ENCODE measurements around the gene ST7. TPM values are rescaled to one million over a fixed set of nuclear protein-coding genes. Genes with fewer than 3 reads are reported as not detected.
"Not testable (repeated sequence)": the region's sequence is repeated elsewhere in the genome, so short reads cannot be mapped to it uniquely, and the experiment has no call there.

Gene ST7
- total RNA-seq, 2 experiments from 2014 or later, result 4.6 to 5.6 TPM

DNA sequence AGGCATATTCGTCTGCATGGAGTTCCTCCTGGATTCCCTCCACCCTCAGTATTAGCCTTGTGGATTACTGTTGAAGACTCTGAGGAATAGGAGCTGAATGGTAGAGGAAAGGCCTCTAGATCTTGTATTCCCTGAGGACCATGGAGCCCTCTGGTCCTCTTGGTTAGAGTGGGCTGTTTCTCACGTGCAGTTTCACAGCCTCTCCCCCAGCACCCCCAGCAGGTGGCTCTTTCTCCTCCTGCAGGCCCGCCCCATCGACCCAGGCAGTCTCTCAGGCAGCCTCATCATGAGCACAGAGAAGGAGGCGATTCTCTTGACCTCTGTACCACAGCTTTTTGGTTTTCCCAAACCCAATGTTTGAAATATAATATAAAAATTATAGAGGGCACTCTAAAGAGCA, 267.5 kb downstream of the ST7 start:
- Mint-ChIP-seq H3K36me3 (no peaks in the 10 kb centered on the region), H3K4me1 (no peaks in the 10 kb centered on the region), H3K9me3 (no peaks in the 10 kb centered on the region), H3K27ac (no peak overlapping the region), H3K27me3 (no peaks in the 10 kb centered on the region), H3K4me3 (no peak overlapping the region)
- DNase-seq (no peak), ATAC-seq (ENCODE audit: low read depth) (no peak)
- POLR2A ChIA-PET, result no interaction called here

DNA sequence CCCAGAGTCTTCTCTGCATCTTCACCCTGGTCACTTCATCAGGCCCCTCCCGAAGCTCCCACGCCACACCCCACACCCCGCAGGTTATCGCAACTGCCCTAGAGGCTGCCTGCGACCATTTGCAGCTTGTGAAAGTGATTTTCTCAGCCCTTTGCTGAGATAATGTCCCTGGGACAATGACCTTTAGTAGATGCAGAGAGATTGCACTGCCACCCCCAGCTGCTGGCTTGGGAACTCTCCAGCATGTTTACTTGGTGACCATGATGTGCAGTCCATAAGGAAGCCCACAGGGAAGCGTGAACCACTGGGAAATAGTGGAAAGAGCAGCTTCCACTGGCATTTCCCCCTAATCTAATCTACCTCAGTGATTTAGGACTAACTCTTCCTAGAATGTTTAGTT, 272.2 kb downstream of the ST7 start:
- ATAC-seq (ENCODE audit: low read depth) (no peak), DNase-seq (no peak)
- no peaks in the 10 kb centered on the region for H3K36me3 Mint-ChIP-seq
- H3K27me3 Mint-ChIP-seq, result no peaks in the 10 kb centered on the region
- no peak overlapping the region for H3K4me3 Mint-ChIP-seq
- H3K4me1 Mint-ChIP-seq, result no peaks in the 10 kb centered on the region
- H3K27ac Mint-ChIP-seq, result no peak overlapping the region
- H3K9me3 Mint-ChIP-seq, result no peaks in the 10 kb centered on the region
- POLR2A ChIA-PET, result no interaction called here

DNA sequence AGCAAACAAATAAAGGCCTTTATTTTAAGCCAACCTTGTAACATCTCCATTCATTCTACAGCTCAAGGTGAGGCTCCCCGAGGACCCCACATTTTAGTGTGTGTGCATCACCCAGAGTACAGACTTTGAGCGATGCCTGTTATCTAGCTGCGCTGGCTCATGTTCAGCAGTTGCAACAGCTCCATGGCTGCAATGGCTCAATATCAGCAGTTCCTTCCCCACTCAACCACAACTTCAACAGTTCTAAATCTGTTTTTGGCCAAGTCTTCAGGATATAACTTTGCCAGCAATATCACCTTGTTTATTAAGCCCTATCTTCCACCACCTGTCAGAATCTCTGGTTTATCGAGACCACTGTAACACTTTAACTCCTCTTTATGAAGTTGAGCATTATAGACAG, 273.8 kb downstream of the ST7 start:
- ATAC-seq (ENCODE audit: low read depth), result no peak
- no peak for DNase-seq
- no peak overlapping the region for H3K27ac Mint-ChIP-seq
- POLR2A ChIA-PET, result no interaction called here
- no peaks in the 10 kb centered on the region for H3K36me3 Mint-ChIP-seq
- peaks cover 3% of the 10 kb centered on the region for H3K9me3 Mint-ChIP-seq
- no peaks in the 10 kb centered on the region for H3K4me1 Mint-ChIP-seq
- H3K27me3 Mint-ChIP-seq, result no peaks in the 10 kb centered on the region
- no peak overlapping the region for H3K4me3 Mint-ChIP-seq

DNA sequence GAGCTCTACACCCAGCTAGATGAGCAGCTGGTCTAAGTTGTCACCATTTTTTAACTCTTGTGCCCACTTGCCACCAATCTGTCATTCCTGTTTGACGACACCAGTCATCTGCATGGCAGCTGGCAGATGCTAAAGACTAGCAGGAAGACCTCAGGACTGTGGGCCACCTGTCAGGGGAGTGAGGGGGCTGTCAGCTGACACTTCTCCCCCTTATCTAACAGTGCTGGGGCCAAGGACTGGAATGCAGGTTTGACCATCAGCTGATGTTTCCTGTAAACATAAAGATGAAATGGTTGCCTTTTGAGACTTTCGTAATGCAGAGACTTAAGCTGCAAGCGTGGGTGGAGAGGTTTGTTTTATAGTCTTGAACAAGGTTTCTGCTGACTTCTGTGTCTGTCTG, 276.0 kb downstream of the ST7 start:
- POLR2A ChIA-PET, result no interaction called here
- Mint-ChIP-seq H3K9me3 (peaks cover 6% of the 10 kb centered on the region), H3K4me1 (no peaks in the 10 kb centered on the region), H3K36me3 (no peaks in the 10 kb centered on the region), H3K27ac (no peak overlapping the region), H3K27me3 (peaks cover 3% of the 10 kb centered on the region), H3K4me3 (no peak overlapping the region)
- ATAC-seq (ENCODE audit: low read depth) (no peak), DNase-seq (no peak)

DNA sequence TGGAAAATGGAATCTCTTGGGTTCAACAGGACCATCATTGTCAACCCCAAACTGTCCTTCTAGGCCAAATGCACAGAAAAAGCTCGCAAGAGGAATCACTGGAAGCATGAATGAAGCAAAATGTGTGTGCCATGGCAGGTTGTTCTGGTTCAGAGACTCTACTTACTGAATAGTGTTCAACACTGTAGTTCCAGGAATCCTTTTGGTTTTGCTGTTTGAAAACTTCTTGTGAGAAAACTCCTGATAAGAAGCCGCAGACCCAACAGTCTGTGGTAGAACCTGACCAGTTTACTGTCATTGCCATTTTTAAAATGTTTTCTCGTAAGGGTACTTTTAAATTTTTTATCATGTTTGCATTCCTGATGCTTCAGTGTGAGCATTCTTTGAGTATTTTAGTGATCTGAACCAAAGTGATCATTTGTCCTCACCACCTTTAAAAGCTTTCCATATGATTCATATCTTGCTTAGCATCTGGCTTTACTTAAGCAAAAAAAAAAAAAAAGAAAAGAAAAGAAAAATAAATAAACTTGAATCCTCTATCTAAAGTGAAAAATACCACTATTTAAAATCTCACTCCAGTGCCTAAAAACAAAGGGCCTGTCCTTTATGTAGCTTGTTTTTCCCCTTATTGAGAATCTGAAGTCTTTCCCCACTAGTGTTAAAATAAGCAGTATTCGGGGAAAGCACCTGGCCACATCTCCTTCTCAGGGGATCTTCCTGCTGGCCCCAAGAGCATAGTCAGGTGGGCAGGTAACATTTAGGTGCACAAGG, 277.2 kb downstream of the ST7 start:
- H3K9me3 Mint-ChIP-seq, result peaks cover 9% of the 10 kb centered on the region
- no peak overlapping the region for H3K4me3 Mint-ChIP-seq
- POLR2A ChIA-PET, result no interaction called here
- H3K36me3 Mint-ChIP-seq, result no peaks in the 10 kb centered on the region
- H3K27me3 Mint-ChIP-seq, result peaks cover 3% of the 10 kb centered on the region
- no peak for DNase-seq
- no peak for ATAC-seq (ENCODE audit: low read depth)
- no peaks in the 10 kb centered on the region for H3K4me1 Mint-ChIP-seq
- H3K27ac Mint-ChIP-seq, result no peak overlapping the region

DNA sequence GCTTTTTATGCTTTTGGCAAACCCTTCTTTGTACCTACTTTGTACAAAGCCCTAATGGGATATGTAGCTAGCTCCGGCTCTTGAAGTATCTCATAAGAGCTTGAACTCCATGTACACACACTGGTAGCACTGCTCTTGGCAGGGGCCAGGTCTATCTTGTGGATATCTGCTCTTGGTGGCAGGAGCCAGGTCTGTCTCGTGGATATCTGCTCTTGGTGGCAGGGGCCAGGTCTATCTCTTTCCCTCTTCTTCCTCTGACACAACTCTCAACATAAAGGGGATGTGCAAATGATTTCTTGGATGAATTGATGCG, 277.7 kb downstream of the ST7 start:
- Mint-ChIP-seq H3K36me3 (no peaks in the 10 kb centered on the region), H3K27ac (no peak overlapping the region), H3K9me3 (peaks cover 9% of the 10 kb centered on the region), H3K4me1 (no peaks in the 10 kb centered on the region), H3K27me3 (peaks cover 5% of the 10 kb centered on the region), H3K4me3 (no peak overlapping the region)
- no peak for DNase-seq
- ATAC-seq (ENCODE audit: low read depth), result no peak
- POLR2A ChIA-PET, result no interaction called here

DNA sequence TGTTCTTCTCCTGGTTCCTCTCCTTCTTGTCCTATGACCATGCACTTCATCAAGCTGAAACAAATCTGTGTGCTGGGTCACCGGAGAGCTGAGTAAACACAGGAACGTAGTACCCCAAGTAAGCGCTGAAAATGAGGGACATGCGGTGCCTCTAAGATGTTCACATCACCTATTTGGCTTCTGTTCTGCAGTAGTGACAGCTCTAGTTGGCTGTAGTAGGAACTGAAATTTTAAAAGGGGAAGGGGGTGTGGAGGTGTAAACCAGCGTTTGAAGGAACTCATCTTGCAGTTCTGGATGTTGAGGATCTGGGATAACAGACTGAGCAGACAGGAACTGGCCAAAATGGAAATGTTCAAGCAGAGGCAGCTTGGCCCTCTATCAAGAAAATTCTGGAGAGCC, 284.3 kb downstream of the ST7 start:
- H3K4me3 Mint-ChIP-seq, result no peak overlapping the region
- H3K27me3 Mint-ChIP-seq, result peaks cover 5% of the 10 kb centered on the region
- H3K4me1 Mint-ChIP-seq, result no peaks in the 10 kb centered on the region
- POLR2A ChIA-PET, result no interaction called here
- H3K27ac Mint-ChIP-seq, result no peak overlapping the region
- ATAC-seq (ENCODE audit: low read depth) (no peak), DNase-seq (no peak)
- H3K9me3 Mint-ChIP-seq, result peaks cover 5% of the 10 kb centered on the region
- H3K36me3 Mint-ChIP-seq, result no peaks in the 10 kb centered on the region

DNA sequence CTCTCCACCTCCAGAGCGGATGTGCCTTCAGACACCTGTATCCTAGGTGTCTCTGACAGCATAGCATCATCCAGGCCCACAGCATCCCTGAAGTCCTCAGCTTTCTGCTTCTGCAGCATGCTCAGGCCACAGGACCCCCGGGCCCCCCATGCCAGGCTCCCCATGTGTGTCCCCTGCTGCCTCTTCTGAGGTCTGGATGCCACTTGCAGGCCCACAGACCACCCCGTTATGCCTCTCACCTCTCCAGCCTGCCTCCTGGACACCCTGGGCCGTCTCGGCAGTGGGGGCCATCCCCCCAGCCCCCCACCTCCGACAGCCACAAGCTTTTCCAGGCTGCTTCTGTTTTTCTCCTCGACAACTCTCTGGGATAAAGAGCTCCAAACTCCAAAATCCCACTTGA, 285.2 kb downstream of the ST7 start:
- no peak for DNase-seq
- Mint-ChIP-seq H3K27me3 (peaks cover 5% of the 10 kb centered on the region), H3K36me3 (no peaks in the 10 kb centered on the region), H3K27ac (no peak overlapping the region), H3K4me3 (no peak overlapping the region), H3K4me1 (no peaks in the 10 kb centered on the region), H3K9me3 (peaks cover 5% of the 10 kb centered on the region)
- no peak for ATAC-seq (ENCODE audit: low read depth)
- POLR2A ChIA-PET, result no interaction called here

DNA sequence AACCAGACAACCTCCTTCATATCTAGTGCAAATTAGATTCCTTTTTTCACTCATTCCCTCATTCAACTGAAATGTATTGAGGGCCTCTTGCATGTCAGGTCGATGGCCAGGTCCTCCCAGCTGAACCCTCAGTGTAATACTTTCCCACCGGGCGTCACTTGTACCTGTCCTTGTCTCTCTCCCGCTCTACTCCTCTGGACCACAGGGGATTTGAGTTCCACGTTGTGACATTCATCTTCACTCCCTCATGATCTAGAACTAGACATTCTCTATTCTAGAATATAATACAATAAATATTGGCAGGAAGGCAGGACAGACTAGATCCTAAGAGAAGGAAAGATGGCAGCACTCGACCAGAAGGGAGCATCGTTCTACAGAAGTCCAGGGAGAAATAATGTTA, 285.6 kb downstream of the ST7 start:
- H3K27me3 Mint-ChIP-seq, result peaks cover 3% of the 10 kb centered on the region
- H3K4me1 Mint-ChIP-seq, result no peaks in the 10 kb centered on the region
- POLR2A ChIA-PET, result no interaction called here
- no peaks in the 10 kb centered on the region for H3K36me3 Mint-ChIP-seq
- no peak overlapping the region for H3K4me3 Mint-ChIP-seq
- H3K9me3 Mint-ChIP-seq, result peaks cover 3% of the 10 kb centered on the region
- no peak overlapping the region for H3K27ac Mint-ChIP-seq
- ATAC-seq (ENCODE audit: low read depth), result no peak
- DNase-seq, result no peak

DNA sequence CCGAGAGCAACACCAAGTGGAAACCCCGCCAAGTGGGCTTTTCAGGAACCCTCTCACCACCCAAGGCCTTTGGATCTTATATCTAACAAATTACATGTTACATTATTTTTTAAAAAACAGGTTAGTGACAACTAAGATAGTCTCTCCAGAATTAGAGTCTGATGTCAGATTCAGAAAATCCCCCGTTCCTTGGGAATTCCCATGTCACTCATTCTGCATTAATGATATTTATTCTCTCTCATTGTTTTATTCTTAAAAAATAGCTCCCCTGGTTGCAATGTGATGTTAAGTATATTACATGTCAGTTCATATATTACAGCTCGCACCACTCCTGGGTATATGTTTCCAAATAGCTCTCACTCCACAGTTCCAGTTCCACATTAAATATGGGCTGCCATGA, 287.8 kb downstream of the ST7 start:
- no peak for DNase-seq
- Mint-ChIP-seq H3K27ac (no peak overlapping the region), H3K9me3 (no peaks in the 10 kb centered on the region), H3K27me3 (peaks cover 2% of the 10 kb centered on the region), H3K36me3 (no peaks in the 10 kb centered on the region), H3K4me1 (no peaks in the 10 kb centered on the region), H3K4me3 (no peak overlapping the region)
- POLR2A ChIA-PET, result no interaction called here
- no peak for ATAC-seq (ENCODE audit: low read depth)

DNA sequence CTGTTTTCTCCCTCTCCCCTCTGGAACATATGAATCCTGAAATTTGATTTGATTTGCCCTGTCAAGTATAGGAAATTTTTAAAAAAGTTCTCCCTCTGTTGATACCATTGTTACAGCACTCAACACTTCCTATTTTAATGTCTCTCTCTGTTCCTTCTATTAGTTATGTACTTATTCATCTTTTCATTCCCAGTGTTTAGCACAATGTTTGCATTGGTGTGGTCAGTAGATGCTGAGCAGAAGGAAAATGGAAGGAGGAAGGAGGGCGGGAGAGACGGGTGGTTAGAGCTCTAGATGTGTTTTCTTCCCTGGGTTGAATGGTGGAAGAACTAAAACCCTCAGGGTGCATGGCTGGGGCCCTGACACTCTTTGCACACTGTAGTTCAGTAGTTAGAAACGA, 290.1 kb downstream of the ST7 start:
- no peaks in the 10 kb centered on the region for H3K9me3 Mint-ChIP-seq
- no peak overlapping the region for H3K4me3 Mint-ChIP-seq
- no peak overlapping the region for H3K27ac Mint-ChIP-seq
- ATAC-seq (ENCODE audit: low read depth) (no peak), DNase-seq (no peak)
- POLR2A ChIA-PET, result no interaction called here
- peaks cover 2% of the 10 kb centered on the region for H3K27me3 Mint-ChIP-seq
- H3K4me1 Mint-ChIP-seq, result no peaks in the 10 kb centered on the region
- H3K36me3 Mint-ChIP-seq, result no peaks in the 10 kb centered on the region

DNA sequence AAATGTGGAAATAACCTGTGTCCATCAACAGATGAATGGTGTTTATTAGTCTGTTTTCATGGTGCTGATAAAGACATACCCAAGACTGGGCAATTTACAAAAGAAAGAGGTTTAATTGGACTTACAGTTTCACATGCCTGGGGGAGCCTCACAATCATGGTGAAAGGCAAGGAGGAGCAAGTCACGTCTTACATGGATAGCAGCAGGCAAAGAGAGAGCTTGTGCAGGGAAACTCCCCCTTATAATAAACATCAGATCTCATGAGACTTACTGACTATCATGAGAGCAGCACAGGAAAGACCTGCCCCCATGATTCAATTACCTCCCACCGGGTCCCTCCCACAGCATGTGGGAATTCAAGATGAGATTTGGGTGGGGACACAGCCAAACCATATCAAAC, 292.4 kb downstream of the ST7 start:
- H3K9me3 Mint-ChIP-seq; H3K4me1 Mint-ChIP-seq; H3K27ac Mint-ChIP-seq; DNase-seq; POLR2A ChIA-PET; H3K36me3 Mint-ChIP-seq; H3K4me3 Mint-ChIP-seq; ATAC-seq (ENCODE audit: low read depth); H3K27me3 Mint-ChIP-seq: not testable (repeated sequence)

DNA sequence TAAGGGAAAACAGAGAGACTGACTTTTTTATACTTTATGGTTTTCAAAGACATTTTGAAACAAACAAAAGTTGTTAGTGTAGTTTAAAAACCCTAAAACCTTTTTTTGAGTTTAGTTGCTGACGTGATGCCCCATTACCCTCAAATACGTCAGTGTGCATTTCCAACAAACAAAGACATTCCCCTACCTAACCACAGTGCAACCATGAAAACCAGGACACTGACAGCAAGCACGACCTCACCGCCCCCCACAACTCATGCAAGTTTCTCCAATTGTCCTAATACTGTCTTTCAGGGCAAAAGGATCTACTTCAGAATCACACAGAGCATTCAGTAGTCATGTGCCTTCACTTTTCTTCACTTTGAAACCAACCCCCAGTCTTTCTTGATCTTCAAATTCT, 294.5 kb downstream of the ST7 start:
- POLR2A ChIA-PET, result no interaction called here
- H3K9me3 Mint-ChIP-seq, result no peaks in the 10 kb centered on the region
- DNase-seq, result no peak
- H3K4me3 Mint-ChIP-seq, result no peak overlapping the region
- H3K27ac Mint-ChIP-seq, result no peak overlapping the region
- H3K36me3 Mint-ChIP-seq, result no peaks in the 10 kb centered on the region
- ATAC-seq (ENCODE audit: low read depth), result no peak
- peaks cover 2% of the 10 kb centered on the region for H3K27me3 Mint-ChIP-seq
- H3K4me1 Mint-ChIP-seq, result no peaks in the 10 kb centered on the region

DNA sequence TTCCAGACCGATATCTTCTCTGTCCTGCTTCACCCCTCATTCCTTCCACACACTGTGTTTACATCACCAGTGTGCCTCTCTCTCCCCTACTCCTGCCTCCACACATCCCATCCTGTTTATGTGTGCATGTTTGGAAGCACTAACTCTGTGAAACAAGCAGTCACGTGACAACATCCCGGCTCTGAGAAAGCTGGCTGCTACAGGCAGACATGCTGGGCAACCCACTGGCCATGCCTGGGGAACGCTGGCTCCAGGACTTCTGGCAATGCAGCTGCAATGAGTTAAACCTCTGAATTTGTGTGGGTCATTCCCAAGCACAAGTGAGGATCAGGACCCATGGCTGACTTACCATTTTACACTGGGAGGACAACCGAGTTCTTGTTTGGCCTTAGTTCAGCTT, 295.5 kb downstream of the ST7 start:
- H3K4me3 Mint-ChIP-seq, result no peak overlapping the region
- ATAC-seq (ENCODE audit: low read depth) (no peak), DNase-seq (no peak)
- H3K36me3 Mint-ChIP-seq, result no peaks in the 10 kb centered on the region
- H3K4me1 Mint-ChIP-seq, result no peaks in the 10 kb centered on the region
- H3K27ac Mint-ChIP-seq, result no peak overlapping the region
- no peaks in the 10 kb centered on the region for H3K9me3 Mint-ChIP-seq
- H3K27me3 Mint-ChIP-seq, result peaks cover 2% of the 10 kb centered on the region
- POLR2A ChIA-PET, result no interaction called here

DNA sequence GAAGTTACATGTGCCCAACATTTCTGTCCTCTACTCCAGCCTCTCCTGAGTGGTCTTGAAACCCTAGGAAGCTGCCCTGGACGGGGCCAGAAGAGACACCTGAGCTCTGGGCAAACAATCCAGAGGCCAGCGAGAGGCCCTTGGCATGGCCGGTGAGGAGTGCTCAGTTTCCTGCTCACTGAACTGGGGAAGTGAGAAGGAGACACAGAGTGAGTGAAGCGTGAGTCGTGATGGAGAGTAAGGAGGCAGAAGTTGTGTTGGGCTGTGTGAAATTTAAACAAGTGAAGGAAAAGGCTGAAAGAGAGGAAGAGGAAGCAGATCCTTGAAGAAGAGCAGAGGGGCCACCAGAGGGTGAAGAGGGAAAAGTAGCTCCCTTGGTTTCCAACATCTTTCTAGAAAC, 296.4 kb downstream of the ST7 start:
- ATAC-seq (ENCODE audit: low read depth), result no peak
- H3K9me3 Mint-ChIP-seq, result no peaks in the 10 kb centered on the region
- no peak overlapping the region for H3K4me3 Mint-ChIP-seq
- no peaks in the 10 kb centered on the region for H3K36me3 Mint-ChIP-seq
- DNase-seq, result no peak
- H3K4me1 Mint-ChIP-seq, result no peaks in the 10 kb centered on the region
- H3K27me3 Mint-ChIP-seq, result no peaks in the 10 kb centered on the region
- no peak overlapping the region for H3K27ac Mint-ChIP-seq
- POLR2A ChIA-PET, result no interaction called here
